Skin epidermis (tissue), 12 donors: ENCODE measurements around the gene PTK6.

Experiments used
- H3K27ac ChIP-seq, 21 experiments: fragments of 200-600 bp; sonication (generic) in 11 of 21; one replicate each; pipeline ENCODE4 v1.5.0; 2020; ENCODE audit warnings: mild to moderate bottlenecking in 3 of 21, inconsistent platforms in 2 of 21, moderate library complexity in 2 of 21
- H3K4me3 ChIP-seq, 7 experiments: fragments of 200-600 bp; sonication (generic) in 2 of 7; one replicate each; pipeline ENCODE4 v1.5.0; 2020; ENCODE audit warnings: inconsistent platforms in 2 of 7, mild to moderate bottlenecking in 2 of 7, moderate library complexity in 1 of 7

PTK6 gene

GRCh38 chr20:63546256-63546955 lies 9.2 kb upstream of the PTK6 start:
- Histone ChIP-seq H3K4me3 (no peak overlapping the region), H3K27ac (no peak overlapping the region)

GRCh38 chr20:63545814-63546213 lies 8.6 kb upstream of the PTK6 start:
- no peak overlapping the region for H3K4me3 ChIP-seq
- no peak overlapping the region for H3K27ac ChIP-seq

- Histone ChIP-seq H3K4me3 (no peak overlapping the region), H3K27ac (peak overlapping the region in 1 of 21 experiments; percentile 14)
Observed at GRCh38 chr20:63544958-63545516, 7.9 kb upstream of the PTK6 start.

- H3K27ac ChIP-seq = peak overlapping the region in 1 of 21 experiments; percentile 14
- no peak overlapping the region for H3K4me3 ChIP-seq
Observed at GRCh38 chr20:63544241-63544957, 7.2 kb upstream of the PTK6 start.

- Histone ChIP-seq H3K4me3 (no peak overlapping the region), H3K27ac (no peak overlapping the region)
Observed at GRCh38 chr20:63543733-63544132, 6.6 kb upstream of the PTK6 start.

GRCh38 chr20:63543131-63543530 lies 6.0 kb upstream of the PTK6 start:
- no peak overlapping the region for H3K4me3 ChIP-seq
- peak overlapping the region in 2 of 21 experiments; percentile 9 to 76 for H3K27ac ChIP-seq

- H3K4me3 ChIP-seq = no peak overlapping the region
- peak overlapping the region in 4 of 21 experiments; percentile 16 to 76 (median 34) for H3K27ac ChIP-seq
Observed at GRCh38 chr20:63542696-63543095, 5.5 kb upstream of the PTK6 start.

GRCh38 chr20:63542031-63542559 lies 4.9 kb upstream of the PTK6 start:
- H3K4me3 ChIP-seq = no peak overlapping the region
- H3K27ac ChIP-seq = peak overlapping the region in 4 of 21 experiments; percentile 16 to 76 (median 41)

GRCh38 chr20:63541371-63541770 lies 4.2 kb upstream of the PTK6 start:
- Histone ChIP-seq H3K4me3 (no peak overlapping the region), H3K27ac (peak overlapping the region in 2 of 21 experiments; percentile 32 to 76)

GRCh38 chr20:63540417-63541186 lies 3.4 kb upstream of the PTK6 start:
- Histone ChIP-seq H3K4me3 (no peak overlapping the region), H3K27ac (no peak overlapping the region)

- Histone ChIP-seq H3K27ac (peak overlapping the region in 1 of 21 experiments; percentile 86), H3K4me3 (no peak overlapping the region)
Observed at GRCh38 chr20:63539441-63540370, 2.5 kb upstream of the PTK6 start.

- peak overlapping the region in 5 of 21 experiments; percentile 84 to 93 (median 86) for H3K27ac ChIP-seq
- H3K4me3 ChIP-seq = no peak overlapping the region
Observed at GRCh38 chr20:63539092-63539430, 1.9 kb upstream of the PTK6 start.

GRCh38 chr20:63538204-63539091 lies 1.3 kb upstream of the PTK6 start:
- H3K27ac ChIP-seq = peak overlapping the region in 19 of 21 experiments; percentile 40 to 98 (median 85)

GRCh38 chr20:63537525-63538203 lies 488 bp upstream of the PTK6 start:
- peak overlapping the region; percentile 17 to 45 (median 35) for H3K4me3 ChIP-seq
- H3K27ac ChIP-seq = peak overlapping the region; percentile 60 to 98 (median 86)

More at GRCh38 chr20:63538204-63539091, 1.3 kb upstream of the PTK6 start:
- H3K4me3 ChIP-seq = peak overlapping the region in 5 of 7 experiments; percentile 9 to 45 (median 35)

GRCh38 chr20:63536241-63536977 lies 767 bp downstream of the PTK6 start:
- Histone ChIP-seq H3K4me3 (peak overlapping the region; percentile 17 to 45 (median 35)), H3K27ac (peak overlapping the region in 20 of 21 experiments; percentile 71 to 98 (median 86))
